ENCODE results near the gene TMEM117. TPM values are rescaled to one million over a fixed set of nuclear protein-coding genes. Genes with fewer than 3 reads are reported as not detected.
"Not testable (repeated sequence)": the region's sequence is repeated elsewhere in the genome, so short reads cannot be mapped to it uniquely, and the experiment has no call there.

TMEM117 gene
- total and polyA plus RNA-seq, 2 donors (not counting 3 experiments of a cell fraction or from before 2014, with no cell fraction given), result 1.2 to 3.8 TPM

GRCh38 chr12:44193281-44193680, 357.4 kb downstream of the TMEM117 start:
- Histone ChIP-seq H3K27me3 (ENCODE audit: control insufficient read depth in 2 of 2, insufficient read depth in 2 of 2, low read length in 2 of 2) (no peaks in the 10 kb centered on the region), H2AFZ (ENCODE audit: low read depth, low read length) (no peak overlapping the region), H3K36me3 (ENCODE audit: control insufficient read depth in 2 of 2, extremely low read depth in 1 of 2, insufficient read depth in 2 of 2, low read length in 2 of 2) (no peaks in the 10 kb centered on the region), H3K4me2 (ENCODE audit: insufficient read depth, low read length) (no peak overlapping the region), H3K79me2 (ENCODE audit: control insufficient read depth, insufficient read depth, low read length) (no peaks in the 10 kb centered on the region), H3K4me1 (ENCODE audit: control insufficient read depth, extremely low read depth, insufficient read depth, low read length) (no peaks in the 10 kb centered on the region), H3K27ac (ENCODE audit: insufficient read depth, low read depth, low read length) (no peak overlapping the region), H3K9ac (replicated peaks; ENCODE audit: extremely low read depth, insufficient read depth, low read length) (no peak overlapping the region), H4K20me1 (replicated peaks; ENCODE audit: control insufficient read depth, extremely low read depth, insufficient read depth, low read length) (no peaks in the 10 kb centered on the region), H3K4me3 (replicated peaks in 1 of 3; ENCODE audit: insufficient read depth in 1 of 3, low read depth in 1 of 3, low read length in 3 of 3) (no peak overlapping the region), H3K9me1 (replicated peaks; ENCODE audit: control insufficient read depth, extremely low read depth, insufficient read depth, low read length) (no peaks in the 10 kb centered on the region), H3K9me3 (replicated peaks; ENCODE audit: control insufficient read depth, insufficient read depth, low read length) (no peaks in the 10 kb centered on the region)
- no TSS peak for BruUV-seq (replicated peaks)
- intact Hi-C loops (cut with micrococcal nuclease) (no loop called here), dilution Hi-C loops (cut with MboI; ENCODE audit: extremely low pct_ligation_motif_present, low sequenced_read_pairs) (no loop called here)
- POLR2A ChIA-PET, result no interaction called here
- no peak for TF ChIP-seq EZH2 (IDR thresholded peaks at IDR 0.05; ENCODE audit: borderline replicate concordance, low read depth, low read length, severe bottlenecking)
- no peak for TF ChIP-seq MYC (IDR thresholded peaks at IDR 0.05; ENCODE audit: low read depth, low read length)
- no peak for TF ChIP-seq POLR2A (IDR thresholded peaks at IDR 0.05; ENCODE audit: low read depth, low read length)
- TF ChIP-seq, protein P1, sequence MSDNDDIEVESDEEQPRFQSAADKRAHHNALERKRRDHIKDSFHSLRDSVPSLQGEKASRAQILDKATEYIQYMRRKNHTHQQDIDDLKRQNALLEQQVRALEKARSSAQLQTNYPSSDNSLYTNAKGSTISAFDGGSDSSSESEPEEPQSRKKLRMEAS (IDR thresholded peaks at IDR 0.05; ENCODE audit: insufficient read depth, insufficient read length), result no peak
- TF ChIP-seq POLR2AphosphoS5 (IDR thresholded peaks at IDR 0.05; ENCODE audit: insufficient read depth, low read depth, low read length), result no peak
- TF ChIP-seq CTCF (IDR thresholded peaks at IDR 0.05; ENCODE audit: extremely low read depth in 1 of 2, insufficient read depth in 1 of 2, low read depth in 1 of 2, low read length in 2 of 2), result no peak
- no peak for TF ChIP-seq JUN (IDR thresholded peaks at IDR 0.05; ENCODE audit: borderline replicate concordance, insufficient read depth, insufficient read length, low read depth)
- TF ChIP-seq FOS (IDR thresholded peaks at IDR 0.05; ENCODE audit: borderline replicate concordance, insufficient read depth, low read length), result no peak
- TF ChIP-seq GATA2 (IDR thresholded peaks at IDR 0.05; ENCODE audit: insufficient read depth, insufficient read length, low read depth, low read length), result no peak
- no peak for FAIRE-seq
- CTCF ChIA-PET, result no interaction called here
- no peak for DNase-seq (ENCODE audit: low read depth, low spot score)

DNA sequence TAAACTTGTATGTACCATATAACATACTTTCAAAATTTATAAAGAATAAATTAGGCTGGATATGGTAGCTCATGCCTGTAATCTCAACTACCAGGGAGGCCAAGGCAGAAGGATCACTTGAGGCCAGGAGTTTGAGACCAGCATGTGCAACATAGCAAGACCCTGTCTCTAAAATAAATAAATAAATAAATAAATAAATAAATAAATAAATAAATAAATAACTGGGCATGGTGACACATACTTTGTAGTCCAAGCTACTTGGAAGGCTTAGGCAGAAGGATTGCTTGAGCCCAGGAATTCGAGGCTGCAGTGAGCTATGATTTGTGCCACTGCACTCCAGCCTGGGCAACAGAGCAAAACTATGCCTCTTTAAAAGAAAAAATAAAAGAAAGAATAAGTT, 359.8 kb downstream of the TMEM117 start:
- dilution Hi-C loops (cut with MboI; ENCODE audit: extremely low pct_ligation_motif_present, low sequenced_read_pairs); FAIRE-seq: not testable (repeated sequence)

More for the DNA sequence above, 359.8 kb downstream of the TMEM117 start:
- H3K4me1 ChIP-seq (ENCODE audit: control insufficient read depth, extremely low read depth, insufficient read depth, low read length); POLR2A ChIA-PET; H3K36me3 ChIP-seq (ENCODE audit: control insufficient read depth in 2 of 2, extremely low read depth in 1 of 2, insufficient read depth in 2 of 2, low read length in 2 of 2); CTCF ChIA-PET; H2AFZ ChIP-seq (ENCODE audit: low read depth, low read length); H3K4me2 ChIP-seq (ENCODE audit: insufficient read depth, low read length); H3K9me1 ChIP-seq (replicated peaks; ENCODE audit: control insufficient read depth, extremely low read depth, insufficient read depth, low read length); H3K4me3 ChIP-seq (replicated peaks in 1 of 3; ENCODE audit: insufficient read depth in 1 of 3, low read depth in 1 of 3, low read length in 3 of 3); H3K9ac ChIP-seq (replicated peaks; ENCODE audit: extremely low read depth, insufficient read depth, low read length); H4K20me1 ChIP-seq (replicated peaks; ENCODE audit: control insufficient read depth, extremely low read depth, insufficient read depth, low read length); H3K79me2 ChIP-seq (ENCODE audit: control insufficient read depth, insufficient read depth, low read length); H3K27ac ChIP-seq (ENCODE audit: insufficient read depth, low read depth, low read length); BruUV-seq (replicated peaks); H3K27me3 ChIP-seq (ENCODE audit: control insufficient read depth in 2 of 2, insufficient read depth in 2 of 2, low read length in 2 of 2); H3K9me3 ChIP-seq (replicated peaks; ENCODE audit: control insufficient read depth, insufficient read depth, low read length); intact Hi-C loops (cut with micrococcal nuclease); DNase-seq (ENCODE audit: low read depth, low spot score): not testable (repeated sequence)

Data from endothelial cell of umbilical vein (primary cell).